ENCODE results near the gene ABCA5.
"Not testable (repeated sequence)": the region's sequence is repeated elsewhere in the genome, so short reads cannot be mapped to it uniquely, and the experiment has no call there.

Gene ABCA5

GRCh38 chr17:69198238-69198637 is 128.7 kb downstream of the ABCA5 start:
- DNase-seq (ENCODE audit: insufficient read length, low spot score) (no peak), FAIRE-seq (no peak)
- TF ChIP-seq TAF1 (IDR thresholded peaks at IDR 0.05; ENCODE audit: low read depth, low read length): no peak
- TF ChIP-seq POLR2A (IDR thresholded peaks at IDR 0.05; ENCODE audit: low read depth, low read length): no peak
- no peak for TF ChIP-seq PAX5 (IDR thresholded peaks at IDR 0.05; ENCODE audit: insufficient read depth, low read length, severe bottlenecking)
- no peak for TF ChIP-seq POU2F2 (IDR thresholded peaks at IDR 0.05; ENCODE audit: low read depth, low read length)
- TF ChIP-seq SPI1 (IDR thresholded peaks at IDR 0.05; ENCODE audit: low read depth, low read length): no peak
- TF ChIP-seq POLR2AphosphoS5 (IDR thresholded peaks at IDR 0.05; ENCODE audit: low read depth, low read length): no peak

DNA sequence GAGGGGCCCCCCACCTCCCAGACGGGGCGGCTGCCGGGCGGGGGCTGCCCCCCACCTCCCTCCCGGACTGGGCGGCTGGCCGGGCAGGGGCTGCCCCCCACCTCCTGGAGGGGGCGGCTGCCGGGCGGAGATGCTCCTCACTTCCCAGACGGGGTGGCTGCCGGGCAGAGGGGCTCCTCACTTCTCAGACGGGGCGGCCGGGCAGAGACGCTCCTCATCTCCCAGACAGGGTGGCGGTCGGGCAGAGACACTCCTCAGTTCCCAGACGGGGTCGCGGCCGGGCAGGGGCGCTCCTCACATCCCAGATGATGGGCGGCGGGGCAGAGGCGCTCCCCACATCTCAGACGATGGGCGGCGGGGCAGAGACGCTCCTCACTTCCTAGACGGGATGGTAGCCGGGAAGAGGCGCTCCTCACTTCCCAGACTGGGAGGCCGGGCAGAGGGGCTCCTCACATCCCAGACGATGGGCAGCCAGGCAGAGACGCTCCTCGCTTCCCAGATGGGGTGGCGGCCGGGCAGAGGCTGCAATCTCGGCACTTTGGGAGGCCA is 130.8 kb downstream of the ABCA5 start:
- not testable (repeated sequence) for FAIRE-seq; DNase-seq (ENCODE audit: insufficient read length, low spot score)

Data from GM12891 (cell line).